ENCODE data around the gene TASOR. TPM values are rescaled to one million over a fixed set of nuclear protein-coding genes. Genes with fewer than 3 reads are reported as not detected.

Gene TASOR
- total RNA-seq, 2 donors from 2014 or later = 62.5 to 94.2 TPM

DNA sequence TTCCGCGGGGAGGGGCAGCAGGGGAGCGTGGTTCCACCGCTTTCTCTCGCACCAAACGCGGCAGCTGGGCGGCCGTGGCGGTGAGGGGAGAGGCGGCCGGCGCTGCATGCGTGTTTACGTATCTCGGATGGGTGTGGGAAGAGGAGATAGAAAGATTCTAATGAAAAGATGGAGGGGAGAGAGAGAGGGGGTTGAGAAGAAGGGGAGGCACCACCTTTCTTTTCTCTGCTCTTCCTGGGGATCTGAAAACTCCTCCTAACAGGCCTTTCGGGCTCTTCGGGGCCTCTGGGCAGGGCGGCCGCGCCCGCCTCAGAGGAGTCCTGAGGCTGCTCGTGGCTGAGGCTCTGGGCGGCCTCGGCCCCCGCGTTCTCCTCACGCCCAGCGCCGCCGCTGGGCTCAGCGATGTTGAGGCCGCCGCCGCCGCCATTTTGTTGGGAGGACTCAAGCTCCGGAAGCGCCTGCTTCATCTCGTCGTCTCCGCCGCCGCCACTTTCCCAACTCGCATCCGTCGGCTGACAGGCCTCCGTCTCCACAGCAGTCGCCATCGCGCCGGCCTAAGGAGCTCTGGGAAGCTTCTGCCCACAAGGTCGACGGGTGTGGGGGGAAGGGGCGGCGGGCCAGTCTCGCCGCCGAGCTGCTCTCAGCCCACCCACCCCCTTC is 473 bp downstream of the TASOR start:
- H3K4me3 Mint-ChIP-seq = peak overlapping the region; percentile 90
- WGBS, 2 experiments (ENCODE audit: insufficient coverage in 1 of 2, insufficient read length in 1 of 2) = 0% methylated on average over 5 to 58 of the region's 58 CpGs
- no peaks in the 10 kb centered on the region for H3K4me1 ChIP-seq (ENCODE audit: control insufficient read depth, insufficient read depth, low read length)

DNA sequence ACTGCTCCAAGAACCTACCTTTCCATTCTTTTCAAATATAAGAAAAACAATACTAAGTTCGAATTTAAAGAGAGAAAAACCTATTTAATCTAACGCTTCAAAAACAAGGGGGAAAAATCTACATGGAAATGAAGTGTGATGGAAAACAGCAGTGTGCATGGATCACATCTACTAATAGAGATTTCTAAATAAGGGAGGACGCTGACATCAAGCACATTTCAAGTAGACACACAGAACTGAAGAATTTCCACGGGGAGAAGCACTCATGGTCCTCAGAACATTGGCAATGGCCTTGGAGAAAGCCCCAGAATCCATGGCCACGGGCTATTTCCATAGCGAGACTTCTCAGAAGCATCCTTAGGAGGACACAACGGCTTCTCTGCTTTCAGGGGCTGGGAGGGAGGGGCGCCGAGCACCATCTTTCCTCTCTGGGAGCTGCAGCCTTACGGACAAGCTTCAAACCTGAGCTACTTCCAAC is 1.0 kb downstream of the TASOR start:
- peak; percentile 89 for DNase-seq
- peak overlapping the region; percentile 97 for H3K27ac ChIP-seq (ENCODE audit: low read depth, low read length)
- 1 to 4% methylated on average over 5 to 9 of the region's 10 CpGs for WGBS, 2 experiments (ENCODE audit: insufficient coverage in 1 of 2, insufficient read length in 1 of 2)
- Mint-ChIP-seq H3K27ac (peak overlapping the region; percentile 98), H3K4me1 (peaks cover 29% of the 10 kb centered on the region), H3K4me3 (peak overlapping the region; percentile 90), H3K9me3 (peaks cover 13% of the 10 kb centered on the region), H3K36me3 (ENCODE audit: low read depth) (peaks cover 51% of the 10 kb centered on the region), H3K27me3 (ENCODE audit: insufficient read depth) (peaks cover 14% of the 10 kb centered on the region)
- no peaks in the 10 kb centered on the region for H3K4me1 ChIP-seq (ENCODE audit: control insufficient read depth, insufficient read depth, low read length)
- peaks cover 9% of the 10 kb centered on the region for H3K9me3 ChIP-seq (ENCODE audit: control insufficient read depth, low read length)
- no peaks in the 10 kb centered on the region for H3K27me3 ChIP-seq (ENCODE audit: control insufficient read depth, insufficient read depth, low read length, poor library complexity, severe bottlenecking)
- peak overlapping the region; percentile 95 for H3K9ac ChIP-seq (ENCODE audit: extremely low read depth, low read length, poor library complexity, severe bottlenecking)
- H3K36me3 ChIP-seq (ENCODE audit: control insufficient read depth, insufficient read depth, low read length) = peaks cover 21% of the 10 kb centered on the region
- peak overlapping the region; percentile 97 for H3K4me3 ChIP-seq (ENCODE audit: low read length)
- TF ChIP-seq, protein P1, sequence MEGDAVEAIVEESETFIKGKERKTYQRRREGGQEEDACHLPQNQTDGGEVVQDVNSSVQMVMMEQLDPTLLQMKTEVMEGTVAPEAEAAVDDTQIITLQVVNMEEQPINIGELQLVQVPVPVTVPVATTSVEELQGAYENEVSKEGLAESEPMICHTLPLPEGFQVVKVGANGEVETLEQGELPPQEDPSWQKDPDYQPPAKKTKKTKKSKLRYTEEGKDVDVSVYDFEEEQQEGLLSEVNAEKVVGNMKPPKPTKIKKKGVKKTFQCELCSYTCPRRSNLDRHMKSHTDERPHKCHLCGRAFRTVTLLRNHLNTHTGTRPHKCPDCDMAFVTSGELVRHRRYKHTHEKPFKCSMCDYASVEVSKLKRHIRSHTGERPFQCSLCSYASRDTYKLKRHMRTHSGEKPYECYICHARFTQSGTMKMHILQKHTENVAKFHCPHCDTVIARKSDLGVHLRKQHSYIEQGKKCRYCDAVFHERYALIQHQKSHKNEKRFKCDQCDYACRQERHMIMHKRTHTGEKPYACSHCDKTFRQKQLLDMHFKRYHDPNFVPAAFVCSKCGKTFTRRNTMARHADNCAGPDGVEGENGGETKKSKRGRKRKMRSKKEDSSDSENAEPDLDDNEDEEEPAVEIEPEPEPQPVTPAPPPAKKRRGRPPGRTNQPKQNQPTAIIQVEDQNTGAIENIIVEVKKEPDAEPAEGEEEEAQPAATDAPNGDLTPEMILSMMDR (conservative IDR thresholded peaks at IDR 0.05) = no peak

More for the DNA sequence above, 473 bp downstream of the TASOR start:
- peaks cover 45% of the 10 kb centered on the region for H3K36me3 Mint-ChIP-seq (ENCODE audit: low read depth)
- Histone ChIP-seq H3K27me3 (ENCODE audit: control insufficient read depth, insufficient read depth, low read length, poor library complexity, severe bottlenecking) (no peaks in the 10 kb centered on the region), H3K27ac (ENCODE audit: low read depth, low read length) (peak overlapping the region; percentile 97), H3K9ac (ENCODE audit: extremely low read depth, low read length, poor library complexity, severe bottlenecking) (peak overlapping the region; percentile 95), H3K9me3 (ENCODE audit: control insufficient read depth, low read length) (peaks cover 9% of the 10 kb centered on the region), H3K4me3 (ENCODE audit: low read length) (peak overlapping the region; percentile 97), H3K36me3 (ENCODE audit: control insufficient read depth, insufficient read depth, low read length) (peaks cover 16% of the 10 kb centered on the region)
- peaks cover 14% of the 10 kb centered on the region for H3K27me3 Mint-ChIP-seq (ENCODE audit: insufficient read depth)
- peak overlapping the region; percentile 98 for H3K27ac Mint-ChIP-seq
- TF ChIP-seq, protein P1 (conservative IDR thresholded peaks at IDR 0.05) = peak; percentile 14
- peak; percentile 87 for DNase-seq
- peaks cover 25% of the 10 kb centered on the region for H3K4me1 Mint-ChIP-seq
- H3K9me3 Mint-ChIP-seq = peaks cover 13% of the 10 kb centered on the region

DNA sequence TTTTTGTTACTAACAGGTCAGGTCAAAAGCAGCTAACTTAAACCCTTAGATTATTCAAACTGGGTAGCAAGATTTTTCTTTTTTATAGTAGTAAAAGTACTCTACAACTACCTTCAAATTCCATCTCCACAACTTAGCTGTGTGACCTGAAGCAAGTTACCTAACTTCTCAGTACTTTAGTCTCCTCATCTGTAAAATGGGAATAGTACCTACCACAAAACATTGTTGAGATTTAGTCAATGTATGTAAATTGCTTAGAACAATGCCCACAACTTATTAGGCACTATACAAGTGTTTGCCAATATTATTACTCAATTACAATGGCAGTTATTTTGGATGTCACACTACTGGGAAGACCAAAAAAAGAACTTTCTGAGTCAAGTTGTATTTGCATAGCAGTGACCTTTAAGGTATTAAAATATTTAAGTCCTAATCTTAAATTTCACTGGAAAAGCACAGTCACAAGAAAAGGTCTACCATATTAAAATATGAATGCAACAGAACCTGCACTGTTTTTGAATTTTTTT is 2.9 kb downstream of the TASOR start:
- peaks cover 13% of the 10 kb centered on the region for H3K27me3 Mint-ChIP-seq (ENCODE audit: insufficient read depth)
- no peak overlapping the region for H3K27ac Mint-ChIP-seq
- H3K4me3 Mint-ChIP-seq = peak overlapping the region; percentile 90
- no peaks in the 10 kb centered on the region for H3K4me1 ChIP-seq (ENCODE audit: control insufficient read depth, insufficient read depth, low read length)
- peaks cover 9% of the 10 kb centered on the region for H3K9me3 ChIP-seq (ENCODE audit: control insufficient read depth, low read length)
- H3K27me3 ChIP-seq (ENCODE audit: control insufficient read depth, insufficient read depth, low read length, poor library complexity, severe bottlenecking) = no peaks in the 10 kb centered on the region
- H3K36me3 Mint-ChIP-seq (ENCODE audit: low read depth) = peaks cover 63% of the 10 kb centered on the region
- H3K4me3 ChIP-seq (ENCODE audit: low read length) = peak overlapping the region; percentile 97
- TF ChIP-seq, protein P1 (conservative IDR thresholded peaks at IDR 0.05) = no peak
- no peak overlapping the region for H3K9ac ChIP-seq (ENCODE audit: extremely low read depth, low read length, poor library complexity, severe bottlenecking)
- H3K27ac ChIP-seq (ENCODE audit: low read depth, low read length) = no peak overlapping the region
- DNase-seq = no peak
- H3K4me1 Mint-ChIP-seq = peaks cover 30% of the 10 kb centered on the region
- H3K9me3 Mint-ChIP-seq = peaks cover 13% of the 10 kb centered on the region
- H3K36me3 ChIP-seq (ENCODE audit: control insufficient read depth, insufficient read depth, low read length) = peaks cover 37% of the 10 kb centered on the region
